GM19438 (cell line): ENCODE measurements around the gene APOBEC3G.

Experiments
- ATAC-seq: cut with Tn5 transposase; IDR thresholded peaks from one replicate; pipeline ENCODE4 v1.9.1; 2021; ENCODE audit warnings: low read depth; ENCODE audit not compliant: unreplicated experiment

The APOBEC3G gene

GRCh38 chr22:39117585-39118191 is 40.6 kb downstream of the APOBEC3G start:
- no peak for ATAC-seq

- no peak for ATAC-seq
Observed at GRCh38 chr22:39120983-39121382, 43.9 kb downstream of the APOBEC3G start.

GRCh38 chr22:39122772-39123470 is 45.8 kb downstream of the APOBEC3G start:
- ATAC-seq: no peak

- ATAC-seq: no peak
Observed at GRCh38 chr22:39123751-39124581, 46.9 kb downstream of the APOBEC3G start.

- no peak for ATAC-seq
Observed at GRCh38 chr22:39125622-39126021, 48.5 kb downstream of the APOBEC3G start.

GRCh38 chr22:39128508-39128907 is 51.4 kb downstream of the APOBEC3G start:
- no peak for ATAC-seq

- no peak for ATAC-seq
Observed at GRCh38 chr22:39129081-39129480, 52.0 kb downstream of the APOBEC3G start.

- no peak for ATAC-seq
Observed at GRCh38 chr22:39129746-39130145, 52.7 kb downstream of the APOBEC3G start.

GRCh38 chr22:39130152-39130704 is 53.2 kb downstream of the APOBEC3G start:
- ATAC-seq: no peak

- ATAC-seq: no peak
Observed at GRCh38 chr22:39130892-39131855, 54.1 kb downstream of the APOBEC3G start.

- no peak for ATAC-seq
Observed at GRCh38 chr22:39132281-39132680, 55.2 kb downstream of the APOBEC3G start.

GRCh38 chr22:39132871-39133524 is 55.9 kb downstream of the APOBEC3G start:
- ATAC-seq: no peak

- no peak for ATAC-seq
Observed at GRCh38 chr22:39133871-39134270, 56.8 kb downstream of the APOBEC3G start.

- ATAC-seq: no peak
Observed at GRCh38 chr22:39134366-39135091, 57.5 kb downstream of the APOBEC3G start.

- no peak for ATAC-seq
Observed at GRCh38 chr22:39135092-39135896, 58.2 kb downstream of the APOBEC3G start.

- no peak for ATAC-seq
Observed at GRCh38 chr22:39136317-39136716, 59.2 kb downstream of the APOBEC3G start.
